ENCODE data around the gene BFAR.
"Not testable (repeated sequence)": the region's sequence is repeated elsewhere in the genome, so short reads cannot be mapped to it uniquely, and the experiment has no call there.

- TF ChIP-seq, protein P1, sequence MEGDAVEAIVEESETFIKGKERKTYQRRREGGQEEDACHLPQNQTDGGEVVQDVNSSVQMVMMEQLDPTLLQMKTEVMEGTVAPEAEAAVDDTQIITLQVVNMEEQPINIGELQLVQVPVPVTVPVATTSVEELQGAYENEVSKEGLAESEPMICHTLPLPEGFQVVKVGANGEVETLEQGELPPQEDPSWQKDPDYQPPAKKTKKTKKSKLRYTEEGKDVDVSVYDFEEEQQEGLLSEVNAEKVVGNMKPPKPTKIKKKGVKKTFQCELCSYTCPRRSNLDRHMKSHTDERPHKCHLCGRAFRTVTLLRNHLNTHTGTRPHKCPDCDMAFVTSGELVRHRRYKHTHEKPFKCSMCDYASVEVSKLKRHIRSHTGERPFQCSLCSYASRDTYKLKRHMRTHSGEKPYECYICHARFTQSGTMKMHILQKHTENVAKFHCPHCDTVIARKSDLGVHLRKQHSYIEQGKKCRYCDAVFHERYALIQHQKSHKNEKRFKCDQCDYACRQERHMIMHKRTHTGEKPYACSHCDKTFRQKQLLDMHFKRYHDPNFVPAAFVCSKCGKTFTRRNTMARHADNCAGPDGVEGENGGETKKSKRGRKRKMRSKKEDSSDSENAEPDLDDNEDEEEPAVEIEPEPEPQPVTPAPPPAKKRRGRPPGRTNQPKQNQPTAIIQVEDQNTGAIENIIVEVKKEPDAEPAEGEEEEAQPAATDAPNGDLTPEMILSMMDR (IDR thresholded peaks at IDR 0.05; ENCODE audit: low read length): not testable (repeated sequence)
- not testable (repeated sequence) for TF ChIP-seq EZH2 (IDR thresholded peaks at IDR 0.05; ENCODE audit: borderline replicate concordance, low read length)
Measured at GRCh38 chr16:14703156-14704011, 70.6 kb downstream of the BFAR start, which contains the start of gene NPIPA3.
